Smooth muscle cell (in vitro differentiated cells): ENCODE measurements around the gene CHAF1A. TPM values are rescaled to one million over a fixed set of nuclear protein-coding genes. Genes with fewer than 3 reads are reported as not detected.

ENCODE experiments used
- DNase-seq: peaks from one replicate; lab custom pipeline; 2025; ENCODE audit not compliant: unreplicated experiment; lab: John Stamatoyannopoulos, UW
- H2AFZ ChIP-seq: fragments of 200-600 bp; sonication (generic); 2 replicates; pipeline ENCODE4 v1.6.0; 2016; ENCODE audit warnings: antibody characterized with exemption, low read depth, mild to moderate bottlenecking
- H3F3A ChIP-seq: fragments of 200-600 bp; sonication (generic); 2 replicates; pipeline ENCODE4 v1.6.0; 2017; ENCODE audit warnings: antibody characterized with exemption, low read depth
- H3K27ac ChIP-seq: fragments of 200-600 bp; sonication (generic); 2 replicates; pipeline ENCODE4 v1.5.1; 2016; ENCODE audit warnings: low read depth, mild to moderate bottlenecking
- H3K27me3 ChIP-seq: fragments of 200-600 bp; sonication (generic); 2 replicates; pipeline ENCODE4 v1.6.1; 2016; ENCODE audit warnings: low read depth, mild to moderate bottlenecking
- H3K36me3 ChIP-seq: fragments of 200-600 bp; sonication (generic); 2 replicates; pipeline ENCODE4 v1.5.1; 2016; ENCODE audit warnings: low read depth
- H3K4me1 ChIP-seq: fragments of 200-600 bp; sonication (generic); 2 replicates; pipeline ENCODE4 v1.5.1; 2016; ENCODE audit warnings: low read depth
- H3K4me2 ChIP-seq: fragments of 200-600 bp; sonication (generic); 2 replicates; pipeline ENCODE4 v1.6.0; 2016; ENCODE audit warnings: mild to moderate bottlenecking
- H3K4me3 ChIP-seq: fragments of 200-600 bp; sonication (generic); 2 replicates; pipeline ENCODE4 v1.5.1; 2016; ENCODE audit warnings: mild to moderate bottlenecking
- H3K79me2 ChIP-seq: fragments of 200-600 bp; sonication (generic); 2 replicates; pipeline ENCODE4 v1.6.0; 2016; ENCODE audit warnings: low read depth, mild to moderate bottlenecking
- H3K9ac ChIP-seq: fragments of 200-600 bp; sonication (generic); 2 replicates; pipeline ENCODE4 v1.6.0; 2016; ENCODE audit warnings: low read depth
- H3K9me3 ChIP-seq: fragments of 200-600 bp; sonication (generic); replicated peaks from 2 replicates; pipeline ENCODE4 v1.5.1; 2016; ENCODE audit warnings: low read depth
- H4K20me1 ChIP-seq: fragments of 200-600 bp; sonication (generic); 2 replicates; pipeline ENCODE4 v1.6.0; 2016; ENCODE audit warnings: low read depth
- CTCF ChIP-seq: fragments of 200-600 bp; sonication (generic); IDR thresholded peaks from 2 replicates; pipeline ENCODE4 v1.5.1; 2017; ENCODE audit warnings: borderline replicate concordance, mild to moderate bottlenecking, antibody characterized with exemption; ENCODE audit not compliant: insufficient read depth, poor library complexity, severe bottlenecking
- WGBS: methylation state at CpG from one replicate; pipeline ENCODE4 v1.1.7; 2016; ENCODE audit warnings: low lambda C conversion rate; 5-methylcytosine and 5-hydroxymethylcytosine counted together
- polyA plus RNA-seq: library from polyadenylated mRNA; unstranded; fragments of >200 nt; fragmentation: Nextera tagmentation; extraction: Ambion mirVana; gene quantifications from 2 replicates; pipeline ENCODE4 v1.2.1, GENCODE V29; 2016
- total RNA-seq: library from RNA; depleted of rRNA; stranded (reverse); fragments of >200 nt; gene quantifications from 2 replicates; pipeline ENCODE4 v1.2.3, GENCODE V29; 2014

The CHAF1A gene
- total and polyA plus RNA-seq, 2 experiments from 2014 or later: 3.8 to 11.4 TPM

GRCh38 chr19:4425537-4425936, 23.1 kb downstream of the CHAF1A start:
- Histone ChIP-seq H3K4me3 (no peak overlapping the region), H3F3A (no peaks in the 10 kb centered on the region), H3K27me3 (no peaks in the 10 kb centered on the region), H3K4me1 (no peaks in the 10 kb centered on the region), H3K9me3 (no peaks in the 10 kb centered on the region), H3K36me3 (no peaks in the 10 kb centered on the region), H3K79me2 (no peaks in the 10 kb centered on the region), H3K27ac (no peak overlapping the region), H3K4me2 (no peak overlapping the region), H3K9ac (no peak overlapping the region), H2AFZ (no peak overlapping the region), H4K20me1 (no peaks in the 10 kb centered on the region)
- WGBS: 98% methylated on average over 6 of the region's 6 CpGs
- DNase-seq: no peak
- no peak for TF ChIP-seq CTCF

DNA sequence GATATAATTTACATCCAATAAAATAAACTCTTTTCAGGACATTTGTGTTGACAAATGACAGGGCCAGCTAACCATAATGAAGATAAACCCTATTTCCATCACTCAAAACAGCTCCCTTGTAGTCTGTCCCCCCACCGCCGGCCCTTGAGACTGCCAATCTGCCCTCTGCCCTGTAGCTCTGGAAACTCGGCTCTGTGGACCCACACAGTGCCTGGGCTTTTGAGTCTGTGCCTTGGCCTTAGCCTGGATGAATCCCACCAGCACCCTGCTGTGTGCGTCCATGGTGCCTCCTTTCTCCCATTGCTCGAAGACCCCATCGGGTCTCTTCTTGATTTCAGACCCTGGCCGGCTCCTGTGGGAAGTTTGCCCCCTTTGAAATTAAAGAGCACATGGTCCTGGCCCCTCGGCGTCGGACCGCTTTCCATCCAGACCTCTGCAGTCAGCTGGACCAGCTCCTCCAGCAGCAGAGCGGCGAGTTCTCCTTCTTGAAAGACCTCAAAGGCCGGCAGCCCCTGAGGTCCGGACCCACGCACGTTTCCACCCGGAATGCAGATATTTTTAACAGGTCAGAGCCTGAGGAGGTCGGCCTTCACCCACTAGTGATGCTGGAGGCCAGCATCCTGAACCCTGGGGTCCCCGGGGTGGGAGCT, 26.0 kb downstream of the CHAF1A start:
- no peak for TF ChIP-seq CTCF

DNA sequence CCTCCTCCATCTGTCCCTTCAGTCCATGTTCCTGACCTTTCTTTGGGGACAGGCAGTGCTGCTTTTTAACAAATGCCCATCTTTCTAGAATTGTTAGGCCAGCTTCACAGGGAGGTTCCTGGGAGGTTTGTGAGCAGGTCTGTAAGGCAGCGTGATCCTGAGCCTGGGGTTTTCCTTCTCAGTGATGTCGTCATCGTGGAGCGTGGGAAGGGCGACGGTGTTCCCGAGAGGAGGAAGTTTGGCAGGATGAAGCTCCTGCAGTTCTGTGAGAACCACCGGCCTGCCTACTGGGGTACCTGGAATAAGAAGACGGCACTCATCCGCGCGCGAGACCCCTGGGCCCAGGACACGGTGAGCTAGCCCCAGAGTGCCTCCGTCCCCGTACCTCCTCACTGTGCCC, 26.8 kb downstream of the CHAF1A start:
- no peak overlapping the region for H3K9ac ChIP-seq
- H3K36me3 ChIP-seq: no peaks in the 10 kb centered on the region
- no peaks in the 10 kb centered on the region for H3K27me3 ChIP-seq
- no peaks in the 10 kb centered on the region for H3K4me1 ChIP-seq
- H3K27ac ChIP-seq: no peak overlapping the region
- WGBS: over 99% methylated on average over 16 of the region's 16 CpGs
- H3K79me2 ChIP-seq: no peaks in the 10 kb centered on the region
- no peaks in the 10 kb centered on the region for H4K20me1 ChIP-seq
- H2AFZ ChIP-seq: no peak overlapping the region
- H3K9me3 ChIP-seq: no peaks in the 10 kb centered on the region
- no peaks in the 10 kb centered on the region for H3F3A ChIP-seq
- no peak for DNase-seq
- H3K4me2 ChIP-seq: no peak overlapping the region
- no peak for TF ChIP-seq CTCF
- H3K4me3 ChIP-seq: no peak overlapping the region

More for the DNA sequence above, 26.0 kb downstream of the CHAF1A start:
- Histone ChIP-seq H3K4me2 (no peak overlapping the region), H3K27me3 (no peaks in the 10 kb centered on the region), H3K9ac (no peak overlapping the region), H3K9me3 (no peaks in the 10 kb centered on the region), H3K79me2 (no peaks in the 10 kb centered on the region), H4K20me1 (no peaks in the 10 kb centered on the region), H3K4me1 (no peaks in the 10 kb centered on the region), H2AFZ (no peak overlapping the region), H3K4me3 (no peak overlapping the region), H3K36me3 (no peaks in the 10 kb centered on the region), H3K27ac (no peak overlapping the region), H3F3A (no peaks in the 10 kb centered on the region)
- 97% methylated on average over 20 of the region's 20 CpGs for WGBS
- DNase-seq: no peak

DNA sequence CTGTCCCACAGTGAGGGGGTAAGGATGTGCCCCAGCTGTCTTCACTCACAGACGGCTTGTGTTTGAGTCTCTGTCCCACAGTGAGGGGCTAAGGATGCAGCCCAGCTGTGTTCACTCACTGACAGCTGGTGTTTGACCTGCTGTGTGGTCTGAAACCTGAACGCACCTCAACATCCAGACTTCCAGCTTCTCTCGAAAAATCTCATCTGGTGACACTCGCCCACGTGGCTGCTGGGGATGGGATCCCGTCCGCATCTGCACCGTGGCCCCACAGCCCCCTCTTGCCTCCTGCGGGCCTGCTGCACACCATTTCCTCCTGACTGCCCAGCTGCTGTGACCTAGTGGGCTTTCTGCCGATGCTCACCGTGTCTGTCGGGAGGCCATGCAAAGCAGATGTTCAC, 27.3 kb downstream of the CHAF1A start:
- H3K4me3 ChIP-seq: no peak overlapping the region
- no peaks in the 10 kb centered on the region for H3K4me1 ChIP-seq
- no peak overlapping the region for H3K9ac ChIP-seq
- DNase-seq: no peak
- H2AFZ ChIP-seq: no peak overlapping the region
- no peaks in the 10 kb centered on the region for H3K36me3 ChIP-seq
- WGBS: 98% methylated on average over 12 of the region's 12 CpGs
- no peak overlapping the region for H3K4me2 ChIP-seq
- no peaks in the 10 kb centered on the region for H3F3A ChIP-seq
- H3K9me3 ChIP-seq: no peaks in the 10 kb centered on the region
- H3K27me3 ChIP-seq: no peaks in the 10 kb centered on the region
- H3K79me2 ChIP-seq: no peaks in the 10 kb centered on the region
- no peak for TF ChIP-seq CTCF
- no peak overlapping the region for H3K27ac ChIP-seq
- no peaks in the 10 kb centered on the region for H4K20me1 ChIP-seq
